Fibroblast of lung (primary cell): ENCODE data around the gene IDI1. TPM values are rescaled to one million over a fixed set of nuclear protein-coding genes. Genes with fewer than 3 reads are reported as not detected.
A peak's percentile ranks its signal among the peaks of the same experiment; 100 is the strongest.

Experiments
- DNase-seq, 2 donors: peaks; one replicate each; pipeline versions ENCODE4 v3.0.0 to v3.0.0-alpha.2; 2010; ENCODE audit warnings: low read depth in 2 of 2
- H2AFZ ChIP-seq: 2 replicates; pipeline ENCODE4 v1.5.1; 2012; ENCODE audit warnings: low read length, control low read depth, inconsistent platforms
- H3K27ac ChIP-seq: 2 replicates; pipeline ENCODE4 v1.5.1; 2011; ENCODE audit warnings: low read length, control low read depth; ENCODE audit not compliant: insufficient read depth
- H3K27me3 ChIP-seq: 2 replicates; pipeline ENCODE4 v1.5.1; 2011; ENCODE audit warnings: mild to moderate bottlenecking, low read length; ENCODE audit not compliant: control insufficient read depth, insufficient read depth
- H3K36me3 ChIP-seq: 2 replicates; pipeline ENCODE4 v1.5.1; 2011; ENCODE audit warnings: low read length; ENCODE audit not compliant: control insufficient read depth, insufficient read depth
- H3K4me1 ChIP-seq: 2 replicates; pipeline ENCODE4 v1.5.1; 2011; ENCODE audit warnings: low read length; ENCODE audit not compliant: control insufficient read depth, insufficient read depth; ENCODE audit errors: extremely low read depth
- H3K4me2 ChIP-seq: 2 replicates; pipeline ENCODE4 v1.5.1; 2011; ENCODE audit warnings: low read length, control low read depth; ENCODE audit not compliant: insufficient read depth; ENCODE audit errors: extremely low read depth
- H3K4me3 ChIP-seq, 4 experiments: fragments of 200-600 bp in 1 of 4; sonication (generic) in 1 of 4; replicated peaks in 1 of 4; 2 replicates each; pipeline ENCODE4 v1.5.1; 2011 to 2016; ENCODE audit warnings: low read length in 4 of 4, low read depth in 3 of 4, mild to moderate bottlenecking in 3 of 4, control low read depth in 2 of 4, inconsistent platforms in 1 of 4, mixed read lengths in 1 of 4; ENCODE audit not compliant: insufficient read depth in 1 of 4; ENCODE audit errors: control extremely low read depth in 1 of 4
- H3K79me2 ChIP-seq: 2 replicates; pipeline ENCODE4 v1.5.1; 2012; ENCODE audit warnings: mild to moderate bottlenecking, low read length, inconsistent platforms; ENCODE audit not compliant: control insufficient read depth, insufficient read depth
- H3K9ac ChIP-seq: 2 replicates; pipeline ENCODE4 v1.5.1; 2011; ENCODE audit warnings: mild to moderate bottlenecking, low read length, control low read depth; ENCODE audit not compliant: insufficient read depth
- H3K9me3 ChIP-seq: 2 replicates; pipeline ENCODE4 v1.5.1; 2012; ENCODE audit warnings: low read depth, low read length; ENCODE audit not compliant: control insufficient read depth, insufficient read depth
- H4K20me1 ChIP-seq: 2 replicates; pipeline ENCODE4 v1.5.1; 2011; ENCODE audit warnings: low read length; ENCODE audit not compliant: control insufficient read depth, insufficient read depth; ENCODE audit errors: extremely low read depth
- CTCF ChIP-seq, 2 donors: IDR thresholded peaks in 1 of 2; conservative IDR thresholded peaks in 1 of 2; 1 replicate in 1 of 2; 2 replicates in 1 of 2; pipeline ENCODE4 v1.5.1; 2011 to 2012; ENCODE audit warnings: low read length in 2 of 2, control low read depth in 1 of 2, inconsistent platforms in 1 of 2, low read depth in 1 of 2, mild to moderate bottlenecking in 1 of 2
- EZH2 ChIP-seq: IDR thresholded peaks from 2 replicates; pipeline ENCODE4 v1.5.1; 2012; ENCODE audit warnings: low read length, control low read depth, mild to moderate bottlenecking; ENCODE audit errors: missing control alignments
- polyA plus RNA-seq, 2 donors: library from polyadenylated mRNA; depleted of rRNA in 1 of 2; stranded (reverse) in 1 of 2; unstranded in 1 of 2; fragments of >200 nt; gene quantifications; 2 replicates each; pipeline ENCODE4 v1.2.1, GENCODE V29; 2011 to 2012; ENCODE audit warnings: missing spikeins in 1 of 2
- total RNA-seq: library from RNA; depleted of rRNA; stranded (reverse); fragments of >200 nt; gene quantifications from 2 replicates; pipeline ENCODE4 v1.2.1, GENCODE V29; 2014

IDI1 gene
- total and polyA plus RNA-seq, 2 donors (not counting 1 experiment from before 2014, with no cell fraction given): 156 to 202 TPM

- Histone ChIP-seq H3K9me3 (no peaks in the 10 kb centered on the region), H3K4me3 (no peak overlapping the region), H3K4me1 (no peaks in the 10 kb centered on the region), H3K27me3 (no peaks in the 10 kb centered on the region), H3K27ac (no peak overlapping the region), H3K9ac (no peak overlapping the region), H4K20me1 (no peaks in the 10 kb centered on the region), H2AFZ (no peak overlapping the region), H3K36me3 (peaks cover 18% of the 10 kb centered on the region), H3K4me2 (no peak overlapping the region), H3K79me2 (no peaks in the 10 kb centered on the region)
- DNase-seq: no peak
- TF ChIP-seq EZH2 (no peak), CTCF (conservative IDR thresholded peaks at IDR 0.05 in 1 of 2, IDR thresholded peaks at IDR 0.05 in 1 of 2; ENCODE audit: low read depth in 1 of 2, low read length in 2 of 2) (no peak)
Measured at GRCh38 chr10:1095498-1095897, 46.6 kb upstream of the IDI1 start.

GRCh38 chr10:1094112-1095057 is 45.5 kb upstream of the IDI1 start:
- Histone ChIP-seq H2AFZ (no peak overlapping the region), H3K9ac (no peak overlapping the region), H3K4me3 (no peak overlapping the region), H3K9me3 (no peaks in the 10 kb centered on the region), H3K4me1 (no peaks in the 10 kb centered on the region), H3K36me3 (peaks cover 20% of the 10 kb centered on the region), H3K4me2 (no peak overlapping the region), H3K27me3 (no peaks in the 10 kb centered on the region), H3K27ac (no peak overlapping the region), H4K20me1 (no peaks in the 10 kb centered on the region), H3K79me2 (no peaks in the 10 kb centered on the region)
- TF ChIP-seq EZH2 (no peak), CTCF (conservative IDR thresholded peaks at IDR 0.05 in 1 of 2, IDR thresholded peaks at IDR 0.05 in 1 of 2; ENCODE audit: low read depth in 1 of 2, low read length in 2 of 2) (no peak)
- DNase-seq: peak in 1 of 2 donors; percentile 12

- Histone ChIP-seq H2AFZ (no peak overlapping the region), H3K9ac (no peak overlapping the region), H3K4me2 (no peak overlapping the region), H3K79me2 (no peaks in the 10 kb centered on the region), H3K36me3 (peaks cover 23% of the 10 kb centered on the region), H3K27ac (no peak overlapping the region), H3K27me3 (no peaks in the 10 kb centered on the region), H3K9me3 (no peaks in the 10 kb centered on the region), H4K20me1 (no peaks in the 10 kb centered on the region), H3K4me3 (no peak overlapping the region), H3K4me1 (no peaks in the 10 kb centered on the region)
- TF ChIP-seq CTCF (conservative IDR thresholded peaks at IDR 0.05 in 1 of 2, IDR thresholded peaks at IDR 0.05 in 1 of 2; ENCODE audit: low read depth in 1 of 2, low read length in 2 of 2) (no peak), EZH2 (no peak)
- no peak for DNase-seq
Measured at GRCh38 chr10:1093696-1094095, 44.8 kb upstream of the IDI1 start.
